Activated T-helper 1 cell treated with anti-CD3 and anti-CD28 coated beads, Interleukin-12 subunit alpha, Interleukin-12 subunit beta, Interleukin-2, Interleukin-4 antibody, amounts not matched to agents 30 ng/mL and 10 ng/mL and 1 ng/mL, durations not matched to agents 14 hours and 24 hours and 36 hours (primary cell): Measurements from ENCODE around the gene WDR3. TPM values are rescaled to one million over a fixed set of nuclear protein-coding genes. Genes with fewer than 3 reads are reported as not detected.

ENCODE experiments used
- total RNA-seq: library from RNA; stranded (reverse); gene quantifications from 2 replicates; pipeline ENCODE4 v1.2.3, GENCODE V29; 2022

Gene WDR3
- total RNA-seq, 1 donor from 2014 or later, result 72.8 TPM

Other genes starting within 250 kb of the WDR3 start
- 21.4 and 29.0 TPM in 2 replicates for gene GDAP2, start 118 bp upstream of the WDR3 start, total RNA-seq